GM13976 (cell line): ENCODE measurements around the gene NOC2L.

Source experiments
- DNase-seq: peaks from one replicate; pipeline ENCODE4 v3.0.0; 2012; ENCODE audit warnings: low spot score
- in situ Hi-C: fragments of 300-500 bp; cut with MboI; formaldehyde crosslinking; loops from one replicate; pipeline ENCODE4 v1.12.0; 2022; ENCODE audit warnings: low sequenced_read_pairs, mixed read lengths, inconsistent platforms; ENCODE audit not compliant: unreplicated experiment
- TF ChIP-seq, protein P1 (sequence below): IDR thresholded peaks from 2 replicates; pipeline ENCODE4 v1.5.1; 2012; ENCODE audit warnings: borderline replicate concordance, mild to moderate bottlenecking; ENCODE audit not compliant: insufficient read depth; ENCODE audit errors: extremely low read depth, missing control alignments, control extremely low read depth

Gene NOC2L

DNA sequence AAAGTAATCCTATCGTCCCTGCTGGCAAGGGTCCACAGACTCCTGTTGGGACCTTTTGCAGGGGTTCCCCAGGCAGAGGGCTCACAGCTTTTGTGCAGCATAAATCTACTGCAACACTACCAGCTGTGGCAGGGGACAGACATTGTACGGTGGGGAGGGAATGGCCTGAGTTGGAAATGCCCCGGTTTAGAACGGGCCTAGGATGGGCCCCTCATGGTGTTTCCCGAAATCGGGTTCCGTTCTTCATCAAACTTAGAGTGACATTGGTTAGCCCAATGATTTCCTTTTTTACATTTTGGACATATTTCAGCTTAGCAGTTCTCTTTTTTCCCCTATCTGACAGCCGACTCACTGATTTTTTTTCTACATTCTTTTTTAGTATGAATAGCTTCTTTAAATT is 61.8 kb downstream of the NOC2L start:
- no peak for DNase-seq
- TF ChIP-seq, protein P1, sequence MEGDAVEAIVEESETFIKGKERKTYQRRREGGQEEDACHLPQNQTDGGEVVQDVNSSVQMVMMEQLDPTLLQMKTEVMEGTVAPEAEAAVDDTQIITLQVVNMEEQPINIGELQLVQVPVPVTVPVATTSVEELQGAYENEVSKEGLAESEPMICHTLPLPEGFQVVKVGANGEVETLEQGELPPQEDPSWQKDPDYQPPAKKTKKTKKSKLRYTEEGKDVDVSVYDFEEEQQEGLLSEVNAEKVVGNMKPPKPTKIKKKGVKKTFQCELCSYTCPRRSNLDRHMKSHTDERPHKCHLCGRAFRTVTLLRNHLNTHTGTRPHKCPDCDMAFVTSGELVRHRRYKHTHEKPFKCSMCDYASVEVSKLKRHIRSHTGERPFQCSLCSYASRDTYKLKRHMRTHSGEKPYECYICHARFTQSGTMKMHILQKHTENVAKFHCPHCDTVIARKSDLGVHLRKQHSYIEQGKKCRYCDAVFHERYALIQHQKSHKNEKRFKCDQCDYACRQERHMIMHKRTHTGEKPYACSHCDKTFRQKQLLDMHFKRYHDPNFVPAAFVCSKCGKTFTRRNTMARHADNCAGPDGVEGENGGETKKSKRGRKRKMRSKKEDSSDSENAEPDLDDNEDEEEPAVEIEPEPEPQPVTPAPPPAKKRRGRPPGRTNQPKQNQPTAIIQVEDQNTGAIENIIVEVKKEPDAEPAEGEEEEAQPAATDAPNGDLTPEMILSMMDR, result no peak
- in situ Hi-C loops, result loop anchor here (25.0 kb wide), 1 partner anchor 365 kb away; the partner anchor contains the start of gene UBE2J2
